ENCODE data around the gene SRPK2. TPM values are rescaled to one million over a fixed set of nuclear protein-coding genes. Genes with fewer than 3 reads are reported as not detected.

Gene SRPK2
- total and polyA plus RNA-seq, 2 donors (not counting 1 experiment from before 2014, with no cell fraction given), result 15.2 to 108 TPM

DNA sequence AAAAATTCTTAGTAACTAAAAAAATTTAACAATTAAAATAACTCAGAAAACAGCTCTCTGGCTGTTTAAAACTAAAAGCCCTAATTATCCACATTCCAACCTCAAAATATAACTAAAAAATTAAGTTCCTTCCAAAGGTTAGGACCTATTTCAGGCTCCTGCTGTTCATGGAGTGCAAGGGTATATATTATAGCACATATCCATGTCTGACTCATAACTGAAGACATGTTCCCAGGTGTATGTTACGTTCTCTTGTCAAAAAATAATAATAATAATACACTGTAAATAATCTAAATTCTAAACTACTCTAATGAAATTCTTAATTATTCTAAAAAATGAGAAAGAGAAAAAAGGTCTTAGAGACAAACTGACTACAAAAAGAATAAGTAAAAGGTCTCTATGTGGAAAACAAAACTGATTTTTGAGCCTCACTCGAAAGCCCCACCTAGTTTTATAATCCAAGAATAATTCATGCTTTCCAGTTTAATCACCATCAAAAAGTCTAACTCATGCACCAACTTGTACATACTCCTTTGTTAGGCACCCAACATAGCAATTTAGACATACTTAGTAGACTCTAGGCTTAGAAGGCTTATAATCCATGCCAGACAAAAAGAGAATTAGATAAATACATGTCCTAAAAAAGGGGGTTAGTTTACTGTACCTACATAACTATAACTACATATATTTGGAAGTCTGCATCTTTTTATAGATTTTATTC, 203.3 kb downstream of the SRPK2 start:
- peaks cover 29% of the 10 kb centered on the region for H4K20me1 ChIP-seq (ENCODE audit: control insufficient read depth, insufficient read depth, low read length, poor library complexity, severe bottlenecking)

DNA sequence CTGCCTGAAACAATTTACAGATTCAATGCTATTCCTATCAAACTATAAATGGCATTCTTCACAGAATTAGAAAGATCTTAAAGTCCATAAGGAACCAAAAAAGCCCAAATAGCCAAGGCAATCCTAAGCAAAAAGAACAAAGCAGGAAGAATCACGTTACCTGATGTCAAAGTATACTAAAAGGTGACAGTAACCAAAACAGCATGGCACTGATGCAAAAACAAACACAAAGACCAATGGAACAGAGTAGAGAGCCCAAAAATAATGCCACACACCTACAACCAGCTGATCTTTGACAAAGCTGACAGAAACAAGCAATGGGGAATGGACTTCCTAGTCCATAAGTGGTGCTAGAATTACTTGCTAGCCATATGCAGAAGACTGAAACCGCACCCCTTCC, 208.7 kb downstream of the SRPK2 start:
- H3K79me2 ChIP-seq (ENCODE audit: control insufficient read depth, insufficient read depth, low read length), result peaks cover 49% of the 10 kb centered on the region
- no peaks in the 10 kb centered on the region for H3K27me3 Mint-ChIP-seq
- H3K4me2 ChIP-seq (replicated peaks; ENCODE audit: low read depth, low read length, poor library complexity, severe bottlenecking), result no peak overlapping the region
- H3K27ac Mint-ChIP-seq, result no peak overlapping the region
- POLR2A ChIA-PET, result no interaction called here
- H3K4me3 ChIP-seq (ENCODE audit: control extremely low read depth in 1 of 5, extremely low read depth in 1 of 5, insufficient read depth in 1 of 5, low read depth in 2 of 5, low read length in 4 of 5), result no peak overlapping the region
- H3K27me3 ChIP-seq (replicated peaks in 1 of 4; ENCODE audit: control extremely low read depth in 1 of 4, control insufficient read depth in 3 of 4, insufficient read depth in 4 of 4, low read length in 3 of 4), result no peaks in the 10 kb centered on the region
- intact Hi-C loops (cut with micrococcal nuclease), result loop anchor here (5.0 kb wide), 1 partner anchor 37 kb away; no protein-coding TSS in a partner anchor
- no peak overlapping the region for H3K9ac ChIP-seq (ENCODE audit: low read length)
- H3K4me3 Mint-ChIP-seq, result no peak overlapping the region
- H3K9me3 ChIP-seq (ENCODE audit: control extremely low read depth in 1 of 3, control insufficient read depth in 2 of 3, insufficient read depth in 1 of 3, low read length in 2 of 3), result peaks cover 0 to 3% (median 0%) of the 10 kb centered on the region in 3 donors
- CTCF ChIA-PET, result no interaction called here
- H3K4me1 ChIP-seq (ENCODE audit: control insufficient read depth in 2 of 2, insufficient read depth in 2 of 2, low read length in 2 of 2), result no peaks in the 10 kb centered on the region
- peaks cover 0 to 3% of the 10 kb centered on the region in 2 experiments for H3K36me3 ChIP-seq (replicated peaks in 1 of 2; ENCODE audit: control extremely low read depth in 1 of 2, control insufficient read depth in 1 of 2, extremely low read depth in 1 of 2, insufficient read depth in 2 of 2, low read length in 1 of 2)
- H3K27ac ChIP-seq (ENCODE audit: low read length in 2 of 2), result no peak overlapping the region
- no peak overlapping the region for H2AFZ ChIP-seq (ENCODE audit: insufficient read depth, low read depth, low read length, poor library complexity, severe bottlenecking)
- peaks cover 6% of the 10 kb centered on the region for H3K4me1 Mint-ChIP-seq
- 100% methylated on average over 1 of the region's 2 CpGs for WGBS (ENCODE audit: insufficient coverage)
- H4K20me1 ChIP-seq (ENCODE audit: control insufficient read depth, insufficient read depth, low read length, poor library complexity, severe bottlenecking), result peaks cover 23% of the 10 kb centered on the region
- DNase-seq (no peak), ATAC-seq (ENCODE audit: low read depth) (no peak)
- H3K9me3 Mint-ChIP-seq (ENCODE audit: insufficient read depth), result no peaks in the 10 kb centered on the region
- TF ChIP-seq, protein P1, sequence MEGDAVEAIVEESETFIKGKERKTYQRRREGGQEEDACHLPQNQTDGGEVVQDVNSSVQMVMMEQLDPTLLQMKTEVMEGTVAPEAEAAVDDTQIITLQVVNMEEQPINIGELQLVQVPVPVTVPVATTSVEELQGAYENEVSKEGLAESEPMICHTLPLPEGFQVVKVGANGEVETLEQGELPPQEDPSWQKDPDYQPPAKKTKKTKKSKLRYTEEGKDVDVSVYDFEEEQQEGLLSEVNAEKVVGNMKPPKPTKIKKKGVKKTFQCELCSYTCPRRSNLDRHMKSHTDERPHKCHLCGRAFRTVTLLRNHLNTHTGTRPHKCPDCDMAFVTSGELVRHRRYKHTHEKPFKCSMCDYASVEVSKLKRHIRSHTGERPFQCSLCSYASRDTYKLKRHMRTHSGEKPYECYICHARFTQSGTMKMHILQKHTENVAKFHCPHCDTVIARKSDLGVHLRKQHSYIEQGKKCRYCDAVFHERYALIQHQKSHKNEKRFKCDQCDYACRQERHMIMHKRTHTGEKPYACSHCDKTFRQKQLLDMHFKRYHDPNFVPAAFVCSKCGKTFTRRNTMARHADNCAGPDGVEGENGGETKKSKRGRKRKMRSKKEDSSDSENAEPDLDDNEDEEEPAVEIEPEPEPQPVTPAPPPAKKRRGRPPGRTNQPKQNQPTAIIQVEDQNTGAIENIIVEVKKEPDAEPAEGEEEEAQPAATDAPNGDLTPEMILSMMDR (IDR thresholded peaks at IDR 0.05), result no peak
- TF ChIP-seq EZH2 (IDR thresholded peaks at IDR 0.05; ENCODE audit: borderline replicate concordance, insufficient read depth, low read depth, low read length, poor library complexity, severe bottlenecking), result no peak

More for the DNA sequence above, 203.3 kb downstream of the SRPK2 start:
- Mint-ChIP-seq H3K27ac (no peak overlapping the region), H3K4me3 (no peak overlapping the region), H3K27me3 (no peaks in the 10 kb centered on the region), H3K4me1 (peaks cover 17% of the 10 kb centered on the region), H3K9me3 (ENCODE audit: insufficient read depth) (no peaks in the 10 kb centered on the region)
- H3K27ac ChIP-seq (ENCODE audit: low read length in 2 of 2), result no peak overlapping the region
- no peak for ATAC-seq (ENCODE audit: low read depth)
- TF ChIP-seq, protein P1 (IDR thresholded peaks at IDR 0.05), result no peak
- TF ChIP-seq EZH2 (IDR thresholded peaks at IDR 0.05; ENCODE audit: borderline replicate concordance, insufficient read depth, low read depth, low read length, poor library complexity, severe bottlenecking), result no peak
- H3K4me1 ChIP-seq (ENCODE audit: control insufficient read depth in 2 of 2, insufficient read depth in 2 of 2, low read length in 2 of 2), result no peaks in the 10 kb centered on the region
- H3K27me3 ChIP-seq (replicated peaks in 1 of 4; ENCODE audit: control extremely low read depth in 1 of 4, control insufficient read depth in 3 of 4, insufficient read depth in 4 of 4, low read length in 3 of 4), result no peaks in the 10 kb centered on the region
- peaks cover 5 to 9% of the 10 kb centered on the region in 2 experiments for H3K36me3 ChIP-seq (replicated peaks in 1 of 2; ENCODE audit: control extremely low read depth in 1 of 2, control insufficient read depth in 1 of 2, extremely low read depth in 1 of 2, insufficient read depth in 2 of 2, low read length in 1 of 2)
- ChIA-PET CTCF (no interaction called here), POLR2A (no interaction called here)
- peaks cover 63% of the 10 kb centered on the region for H3K79me2 ChIP-seq (ENCODE audit: control insufficient read depth, insufficient read depth, low read length)
- no CpG with 5 or more reads among the region's 2 CpGs for WGBS (ENCODE audit: insufficient coverage)
- no peak overlapping the region for H3K4me3 ChIP-seq (ENCODE audit: control extremely low read depth in 1 of 5, extremely low read depth in 1 of 5, insufficient read depth in 1 of 5, low read depth in 2 of 5, low read length in 4 of 5)
- H3K4me2 ChIP-seq (replicated peaks; ENCODE audit: low read depth, low read length, poor library complexity, severe bottlenecking), result no peak overlapping the region
- peaks cover 0 to 2% (median 0%) of the 10 kb centered on the region in 3 donors for H3K9me3 ChIP-seq (ENCODE audit: control extremely low read depth in 1 of 3, control insufficient read depth in 2 of 3, insufficient read depth in 1 of 3, low read length in 2 of 3)
- intact Hi-C loops (cut with micrococcal nuclease), result no loop called here
- H2AFZ ChIP-seq (ENCODE audit: insufficient read depth, low read depth, low read length, poor library complexity, severe bottlenecking), result no peak overlapping the region
- H3K9ac ChIP-seq (ENCODE audit: low read length), result no peak overlapping the region
- no peak for DNase-seq
